ENCODE measurements around the gene DMXL2. TPM values are rescaled to one million over a fixed set of nuclear protein-coding genes. Genes with fewer than 3 reads are reported as not detected.

Gene DMXL2
- total RNA-seq, 1 experiment from 2014 or later: 10.9 TPM

DNA sequence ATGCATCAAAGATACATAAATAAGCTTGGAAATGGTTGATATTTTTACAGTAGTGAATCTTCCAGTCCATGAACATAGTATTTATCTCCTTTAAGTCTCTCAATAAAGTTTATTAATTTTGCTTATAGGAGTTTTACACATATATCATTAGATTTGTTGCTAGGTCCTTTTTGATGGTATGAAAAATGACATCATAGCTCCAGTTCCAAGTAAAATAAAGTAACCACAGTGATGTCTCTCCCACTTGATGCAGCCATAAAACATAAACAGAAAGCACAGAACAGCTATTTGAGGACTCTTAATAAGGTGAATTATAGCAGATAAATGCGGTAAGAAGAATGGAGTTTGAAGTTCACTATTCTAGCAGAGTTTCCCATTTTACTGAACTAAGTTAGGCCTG is 20.8 kb downstream of the DMXL2 start:
- intact Hi-C loops (cut with micrococcal nuclease): no loop called here
- Histone ChIP-seq H3K27me3 (ENCODE audit: low read length) (no peaks in the 10 kb centered on the region), H3K9me2 (replicated peaks; ENCODE audit: low read length) (no peaks in the 10 kb centered on the region), H3K79me2 (ENCODE audit: low read length) (peaks cover 6% of the 10 kb centered on the region; the same call in 1 of the 2 replicates), H3K9me3 (ENCODE audit: low read length) (no peaks in the 10 kb centered on the region), H2AFZ (ENCODE audit: low read length) (no peak overlapping the region), H4K20me1 (ENCODE audit: low read length) (0 out of 2 replicates have a peak, but pooled peaks cover 3% of the 10 kb centered on the region), H3F3A (ENCODE audit: low read length, unreplicated experiment) (no peaks in the 10 kb centered on the region), H3K9ac (ENCODE audit: low read length) (no peak overlapping the region), H3K4me3 (ENCODE audit: low read length) (no peak overlapping the region), H3K4me1 (ENCODE audit: insufficient read depth, low read length) (peaks cover 21% of the 10 kb centered on the region), H3K36me3 (ENCODE audit: low read depth, low read length) (no peaks in the 10 kb centered on the region), H3K4me2 (ENCODE audit: low read length) (no peak overlapping the region), H3K27ac (ENCODE audit: low read length) (no peak overlapping the region)
- TF ChIP-seq EZH2phosphoT487 (IDR thresholded peaks at IDR 0.05; ENCODE audit: borderline replicate concordance, low read length) (no peak), EZH2 (IDR thresholded peaks at IDR 0.05; ENCODE audit: low read length, unreplicated experiment) (no peak)
- TF ChIP-seq, protein P1, sequence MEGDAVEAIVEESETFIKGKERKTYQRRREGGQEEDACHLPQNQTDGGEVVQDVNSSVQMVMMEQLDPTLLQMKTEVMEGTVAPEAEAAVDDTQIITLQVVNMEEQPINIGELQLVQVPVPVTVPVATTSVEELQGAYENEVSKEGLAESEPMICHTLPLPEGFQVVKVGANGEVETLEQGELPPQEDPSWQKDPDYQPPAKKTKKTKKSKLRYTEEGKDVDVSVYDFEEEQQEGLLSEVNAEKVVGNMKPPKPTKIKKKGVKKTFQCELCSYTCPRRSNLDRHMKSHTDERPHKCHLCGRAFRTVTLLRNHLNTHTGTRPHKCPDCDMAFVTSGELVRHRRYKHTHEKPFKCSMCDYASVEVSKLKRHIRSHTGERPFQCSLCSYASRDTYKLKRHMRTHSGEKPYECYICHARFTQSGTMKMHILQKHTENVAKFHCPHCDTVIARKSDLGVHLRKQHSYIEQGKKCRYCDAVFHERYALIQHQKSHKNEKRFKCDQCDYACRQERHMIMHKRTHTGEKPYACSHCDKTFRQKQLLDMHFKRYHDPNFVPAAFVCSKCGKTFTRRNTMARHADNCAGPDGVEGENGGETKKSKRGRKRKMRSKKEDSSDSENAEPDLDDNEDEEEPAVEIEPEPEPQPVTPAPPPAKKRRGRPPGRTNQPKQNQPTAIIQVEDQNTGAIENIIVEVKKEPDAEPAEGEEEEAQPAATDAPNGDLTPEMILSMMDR (conservative IDR thresholded peaks at IDR 0.05; ENCODE audit: low read depth, low read length): no peak
- ChIA-PET CTCF (no interaction called here), POLR2A (ENCODE audit: unreplicated experiment) (no interaction called here)
- DNase-seq (no peak), ATAC-seq (no peak)
- BruUV-seq (replicated peaks): no TSS peak

DNA sequence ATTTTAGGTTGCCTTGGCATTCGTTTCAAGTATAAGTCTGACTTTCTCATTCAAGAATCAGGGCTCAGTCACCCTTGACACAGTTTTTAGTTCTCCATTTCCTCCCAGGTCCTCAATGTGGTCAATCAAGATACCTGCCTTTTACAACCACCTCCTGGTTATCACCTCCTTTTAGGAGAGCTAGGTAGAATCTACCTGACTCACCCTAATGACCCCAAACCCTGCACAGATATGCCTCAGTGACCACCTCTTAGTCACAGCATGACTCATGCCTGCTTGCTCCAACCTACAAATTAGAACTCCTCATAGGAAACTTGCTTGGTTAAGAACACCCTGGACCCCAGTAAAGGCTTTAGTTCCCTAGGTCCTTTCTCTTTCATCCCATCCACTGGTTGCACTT is 22.5 kb downstream of the DMXL2 start:
- Histone ChIP-seq H3K4me2 (ENCODE audit: low read length) (peak overlapping the region; percentile 20), H3K9me3 (ENCODE audit: low read length) (no peaks in the 10 kb centered on the region), H3K79me2 (ENCODE audit: low read length) (peaks cover 6% of the 10 kb centered on the region; the same call in 1 of the 2 replicates), H3K9ac (ENCODE audit: low read length) (no peak overlapping the region), H3K36me3 (ENCODE audit: low read depth, low read length) (no peaks in the 10 kb centered on the region), H3F3A (ENCODE audit: low read length, unreplicated experiment) (no peaks in the 10 kb centered on the region), H3K27me3 (ENCODE audit: low read length) (no peaks in the 10 kb centered on the region), H3K27ac (ENCODE audit: low read length) (no peak overlapping the region), H3K4me3 (ENCODE audit: low read length) (no peak overlapping the region), H4K20me1 (ENCODE audit: low read length) (0 out of 2 replicates have a peak, but pooled peaks cover 3% of the 10 kb centered on the region), H3K4me1 (ENCODE audit: insufficient read depth, low read length) (peaks cover 21% of the 10 kb centered on the region), H3K9me2 (replicated peaks; ENCODE audit: low read length) (no peaks in the 10 kb centered on the region), H2AFZ (ENCODE audit: low read length) (no peak overlapping the region)
- intact Hi-C loops (cut with micrococcal nuclease): no loop called here
- TF ChIP-seq, protein P1 (conservative IDR thresholded peaks at IDR 0.05; ENCODE audit: low read depth, low read length): no peak
- no peak for TF ChIP-seq EZH2 (IDR thresholded peaks at IDR 0.05; ENCODE audit: low read length, unreplicated experiment)
- TF ChIP-seq EZH2phosphoT487 (IDR thresholded peaks at IDR 0.05; ENCODE audit: borderline replicate concordance, low read length): no peak
- CTCF ChIA-PET: no interaction called here
- peak; percentile 61 for ATAC-seq
- BruUV-seq (replicated peaks): no TSS peak
- DNase-seq: peak; percentile 78
- POLR2A ChIA-PET (ENCODE audit: unreplicated experiment): no interaction called here

DNA sequence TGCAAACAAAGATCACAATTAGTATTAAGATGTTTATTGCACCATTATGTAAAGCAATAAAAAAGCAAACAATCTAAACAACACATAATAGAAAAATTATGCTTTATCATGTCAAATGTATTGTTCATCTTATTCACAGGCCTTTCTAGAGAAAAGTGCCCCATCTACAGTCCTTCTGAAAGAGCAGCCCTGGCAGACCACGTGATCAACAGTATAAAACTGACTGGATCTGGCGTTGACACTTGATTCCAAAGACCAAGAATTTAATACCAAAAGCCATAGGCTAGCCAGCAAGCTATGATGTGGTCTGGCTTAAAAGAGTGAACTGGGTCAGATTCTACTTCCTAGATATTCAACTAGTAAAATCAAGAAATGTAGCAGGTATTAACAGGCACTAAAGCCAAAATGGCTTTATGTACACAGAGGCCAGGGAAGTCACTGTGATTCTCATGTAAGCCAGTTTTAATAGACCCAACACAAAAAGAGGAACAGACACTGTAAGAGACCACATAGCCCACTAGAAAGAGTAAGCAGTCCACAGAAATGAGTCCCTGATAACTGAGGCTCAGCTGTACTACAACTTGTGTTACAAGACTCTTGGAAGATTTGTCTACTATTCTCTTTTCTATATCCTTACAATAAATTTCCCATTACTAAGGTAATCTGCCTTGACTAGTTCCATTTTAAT is 32.5 kb downstream of the DMXL2 start:
- ATAC-seq: no peak
- Histone ChIP-seq H3F3A (ENCODE audit: low read length, unreplicated experiment) (no peaks in the 10 kb centered on the region), H4K20me1 (ENCODE audit: low read length) (no peaks in the 10 kb centered on the region), H3K4me2 (ENCODE audit: low read length) (no peak overlapping the region), H3K27ac (ENCODE audit: low read length) (no peak overlapping the region), H3K4me1 (ENCODE audit: insufficient read depth, low read length) (no peaks in the 10 kb centered on the region), H3K9me3 (ENCODE audit: low read length) (no peaks in the 10 kb centered on the region), H3K79me2 (ENCODE audit: low read length) (no peaks in the 10 kb centered on the region), H3K36me3 (ENCODE audit: low read depth, low read length) (no peaks in the 10 kb centered on the region), H3K4me3 (ENCODE audit: low read length) (no peak overlapping the region), H3K9ac (ENCODE audit: low read length) (no peak overlapping the region), H3K27me3 (ENCODE audit: low read length) (no peaks in the 10 kb centered on the region), H2AFZ (ENCODE audit: low read length) (no peak overlapping the region), H3K9me2 (replicated peaks; ENCODE audit: low read length) (no peaks in the 10 kb centered on the region)
- POLR2A ChIA-PET (ENCODE audit: unreplicated experiment): no interaction called here
- no TSS peak for BruUV-seq (replicated peaks)
- CTCF ChIA-PET: no interaction called here
- TF ChIP-seq, protein P1 (conservative IDR thresholded peaks at IDR 0.05; ENCODE audit: low read depth, low read length): no peak
- TF ChIP-seq EZH2 (IDR thresholded peaks at IDR 0.05; ENCODE audit: low read length, unreplicated experiment) (no peak), EZH2phosphoT487 (IDR thresholded peaks at IDR 0.05; ENCODE audit: borderline replicate concordance, low read length) (no peak)
- no peak for DNase-seq
- intact Hi-C loops (cut with micrococcal nuclease): no loop called here

All from PC-3 (cell line).